PFSK-1 (cell line): ENCODE measurements around the gene NID1.

Experiments
- FOXP2 ChIP-seq: optimal IDR thresholded peaks from 2 replicates; pipeline ENCODE3; 2011; ENCODE audit warnings: borderline replicate concordance, control low read depth, inconsistent platforms; ENCODE audit not compliant: insufficient read depth; ENCODE audit errors: extremely low read length, extremely low read depth
- POLR2AphosphoS5 ChIP-seq: IDR thresholded peaks from 2 replicates; pipeline ENCODE4 v1.6.1; 2012; ENCODE audit warnings: low read depth, mild to moderate bottlenecking, control low read depth, low read length, moderate library complexity
- SIN3A ChIP-seq: IDR thresholded peaks from 2 replicates; pipeline ENCODE4 v1.6.1; 2012; ENCODE audit warnings: mild to moderate bottlenecking, low read length, moderate library complexity, borderline replicate concordance; ENCODE audit not compliant: insufficient read depth
- TAF1 ChIP-seq: IDR thresholded peaks from 2 replicates; pipeline ENCODE4 v1.6.1; 2012; ENCODE audit warnings: low read length, control low read depth, borderline replicate concordance; ENCODE audit not compliant: insufficient read depth
- TF ChIP-seq, protein P1 (sequence below), 2 experiments: IDR thresholded peaks; 2 replicates each; pipeline versions ENCODE4 v1.6.1 to v1.8.0; 2011 to 2012; ENCODE audit warnings: low read depth in 2 of 2, low read length in 2 of 2, control low read depth in 1 of 2, inconsistent platforms in 1 of 2, mild to moderate bottlenecking in 1 of 2, moderate library complexity in 1 of 2; ENCODE audit not compliant: insufficient read depth in 1 of 2

Gene NID1

DNA sequence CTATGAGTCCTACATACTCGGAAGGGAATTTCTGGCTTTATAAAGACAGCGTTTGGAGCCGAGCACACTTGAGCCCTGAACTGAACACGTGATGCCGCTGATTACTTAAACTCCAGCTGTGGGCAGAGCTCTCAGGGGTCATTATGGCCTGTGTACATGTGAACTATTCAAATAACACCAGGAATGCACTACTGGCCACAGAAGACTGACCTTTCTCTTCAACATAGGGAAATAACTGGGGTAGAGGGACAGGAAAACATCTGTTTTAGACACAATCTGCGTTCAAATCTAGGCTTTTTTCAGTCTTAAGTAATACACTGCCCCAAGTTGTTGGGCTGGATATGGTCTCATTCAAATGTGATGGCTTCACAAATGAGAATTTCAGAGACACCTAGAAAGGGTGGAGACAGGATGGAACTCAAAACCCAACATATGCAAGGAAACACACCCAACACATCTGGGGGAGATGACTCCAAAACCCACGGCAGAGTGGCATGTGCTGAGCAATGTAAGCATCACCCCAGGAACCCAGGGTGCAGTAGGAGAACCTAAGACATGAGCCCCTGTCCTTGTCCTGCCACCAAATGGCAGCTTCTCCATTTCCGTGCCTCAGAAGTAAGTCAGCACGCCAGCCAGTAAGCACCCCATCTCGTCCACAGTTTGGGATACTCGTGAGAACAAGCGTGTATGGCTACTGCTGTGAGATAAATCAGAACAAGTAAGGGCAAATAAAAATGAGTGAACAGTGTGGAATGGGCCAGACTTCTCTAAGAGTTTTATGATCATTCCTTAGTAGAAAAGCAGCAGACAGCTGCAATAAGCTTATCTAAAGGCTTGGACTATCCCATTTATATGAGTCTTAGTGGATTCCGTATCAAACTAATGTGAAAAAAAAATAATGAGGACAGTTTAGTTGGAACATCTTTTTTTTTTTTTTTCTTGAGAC lies 24.9 kb downstream of the NID1 start:
- TF ChIP-seq TAF1 = no peak
- TF ChIP-seq FOXP2 = no peak
- TF ChIP-seq POLR2AphosphoS5 = no peak
- TF ChIP-seq, protein P1, sequence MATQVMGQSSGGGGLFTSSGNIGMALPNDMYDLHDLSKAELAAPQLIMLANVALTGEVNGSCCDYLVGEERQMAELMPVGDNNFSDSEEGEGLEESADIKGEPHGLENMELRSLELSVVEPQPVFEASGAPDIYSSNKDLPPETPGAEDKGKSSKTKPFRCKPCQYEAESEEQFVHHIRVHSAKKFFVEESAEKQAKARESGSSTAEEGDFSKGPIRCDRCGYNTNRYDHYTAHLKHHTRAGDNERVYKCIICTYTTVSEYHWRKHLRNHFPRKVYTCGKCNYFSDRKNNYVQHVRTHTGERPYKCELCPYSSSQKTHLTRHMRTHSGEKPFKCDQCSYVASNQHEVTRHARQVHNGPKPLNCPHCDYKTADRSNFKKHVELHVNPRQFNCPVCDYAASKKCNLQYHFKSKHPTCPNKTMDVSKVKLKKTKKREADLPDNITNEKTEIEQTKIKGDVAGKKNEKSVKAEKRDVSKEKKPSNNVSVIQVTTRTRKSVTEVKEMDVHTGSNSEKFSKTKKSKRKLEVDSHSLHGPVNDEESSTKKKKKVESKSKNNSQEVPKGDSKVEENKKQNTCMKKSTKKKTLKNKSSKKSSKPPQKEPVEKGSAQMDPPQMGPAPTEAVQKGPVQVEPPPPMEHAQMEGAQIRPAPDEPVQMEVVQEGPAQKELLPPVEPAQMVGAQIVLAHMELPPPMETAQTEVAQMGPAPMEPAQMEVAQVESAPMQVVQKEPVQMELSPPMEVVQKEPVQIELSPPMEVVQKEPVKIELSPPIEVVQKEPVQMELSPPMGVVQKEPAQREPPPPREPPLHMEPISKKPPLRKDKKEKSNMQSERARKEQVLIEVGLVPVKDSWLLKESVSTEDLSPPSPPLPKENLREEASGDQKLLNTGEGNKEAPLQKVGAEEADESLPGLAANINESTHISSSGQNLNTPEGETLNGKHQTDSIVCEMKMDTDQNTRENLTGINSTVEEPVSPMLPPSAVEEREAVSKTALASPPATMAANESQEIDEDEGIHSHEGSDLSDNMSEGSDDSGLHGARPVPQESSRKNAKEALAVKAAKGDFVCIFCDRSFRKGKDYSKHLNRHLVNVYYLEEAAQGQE (IDR thresholded peaks at IDR 0.05; ENCODE audit: insufficient read depth in 1 of 2, low read depth in 2 of 2, low read length in 2 of 2) = no peak
- TF ChIP-seq SIN3A = no peak

DNA sequence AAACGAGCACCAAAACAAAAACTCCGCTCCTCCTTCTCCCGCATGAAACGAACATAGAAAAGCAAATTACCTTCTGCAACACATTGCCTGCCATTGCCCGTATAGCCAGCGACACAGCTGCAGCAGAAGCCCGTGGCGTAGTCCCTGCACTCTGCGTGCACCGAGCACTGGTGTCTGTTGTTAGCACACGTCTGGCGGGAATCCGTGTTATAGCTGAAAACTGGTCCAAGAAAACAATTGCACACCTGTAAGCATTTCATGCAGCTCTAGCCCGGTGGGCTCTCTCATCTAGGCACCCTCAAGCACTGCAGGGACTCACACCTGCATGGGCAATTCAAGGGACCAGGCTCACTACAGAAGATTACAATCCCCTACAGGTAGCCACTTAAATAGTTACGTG lies 26.9 kb downstream of the NID1 start:
- TF ChIP-seq, protein P1 (IDR thresholded peaks at IDR 0.05; ENCODE audit: insufficient read depth in 1 of 2, low read depth in 2 of 2, low read length in 2 of 2) = no peak
- TF ChIP-seq FOXP2 (no peak), POLR2AphosphoS5 (no peak), SIN3A (no peak), TAF1 (no peak)

DNA sequence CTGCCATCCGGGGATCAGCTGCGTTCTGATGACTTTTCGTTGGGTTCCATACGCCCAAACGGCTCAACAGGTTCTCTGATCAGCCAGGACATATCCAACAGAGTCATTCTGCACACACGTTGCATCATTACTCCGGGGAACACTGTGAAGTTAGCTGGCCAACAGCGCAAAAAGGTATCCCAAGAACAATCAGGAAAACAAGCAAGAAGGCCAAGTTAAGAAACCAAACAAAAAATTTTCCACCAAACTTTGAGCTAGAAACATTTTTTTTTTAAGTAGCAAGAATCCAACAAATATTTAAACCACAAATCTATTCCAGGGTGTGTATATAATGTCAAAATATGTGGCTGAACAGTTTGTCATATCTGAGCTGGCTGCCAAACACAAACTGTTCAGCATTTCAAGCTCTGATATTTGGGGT lies 29.2 kb downstream of the NID1 start:
- TF ChIP-seq FOXP2 (no peak), SIN3A (no peak), TAF1 (no peak), POLR2AphosphoS5 (no peak)
- TF ChIP-seq, protein P1 (IDR thresholded peaks at IDR 0.05; ENCODE audit: insufficient read depth in 1 of 2, low read depth in 2 of 2, low read length in 2 of 2) = no peak

DNA sequence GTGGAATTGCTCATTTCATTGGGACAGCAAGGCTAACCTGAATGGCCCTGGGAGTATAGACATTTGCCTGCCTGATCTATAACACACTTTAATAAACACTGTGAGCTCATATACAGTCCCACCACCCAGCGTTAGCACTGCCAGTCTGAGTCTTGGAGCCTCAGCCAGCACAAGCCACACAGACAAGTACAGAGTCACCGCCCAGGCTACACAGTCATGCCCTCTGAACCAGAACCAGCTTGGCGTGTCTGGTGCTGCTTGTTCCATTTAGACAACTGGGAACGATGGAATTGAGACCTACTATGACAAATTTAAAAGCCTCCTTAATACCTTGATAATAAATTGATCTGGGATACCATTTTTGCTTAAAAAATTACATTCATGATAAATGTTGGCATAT lies 31.6 kb downstream of the NID1 start:
- TF ChIP-seq POLR2AphosphoS5 = no peak
- no peak for TF ChIP-seq TAF1
- TF ChIP-seq FOXP2 = no peak
- TF ChIP-seq SIN3A = no peak

DNA sequence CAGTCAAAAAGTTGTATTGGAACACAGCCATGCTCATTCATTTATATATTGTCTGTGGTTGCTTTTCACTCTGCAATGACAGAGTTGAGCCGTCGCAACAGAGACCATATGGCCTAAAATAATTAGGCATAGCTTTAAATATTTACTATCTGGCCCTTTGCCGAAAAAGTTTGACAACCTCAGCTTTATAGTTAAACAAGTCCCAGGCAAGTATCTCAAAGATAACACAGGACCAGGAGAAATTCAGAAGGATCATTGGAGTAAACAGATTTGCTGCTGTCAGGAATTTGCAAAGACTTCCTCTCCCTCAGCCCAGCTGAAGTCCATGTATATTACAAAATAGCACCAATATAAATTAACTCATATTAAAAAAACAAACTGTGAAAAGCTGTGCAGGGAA lies 34.4 kb downstream of the NID1 start:
- TF ChIP-seq POLR2AphosphoS5 = no peak
- no peak for TF ChIP-seq FOXP2
- TF ChIP-seq, protein P1 (IDR thresholded peaks at IDR 0.05; ENCODE audit: insufficient read depth in 1 of 2, low read depth in 2 of 2, low read length in 2 of 2) = no peak
- no peak for TF ChIP-seq SIN3A
- TF ChIP-seq TAF1 = no peak
